Muscle of leg (tissue), 11 donors: ENCODE data around the gene SART3. TPM values are rescaled to one million over a fixed set of nuclear protein-coding genes. Genes with fewer than 3 reads are reported as not detected.

Source experiments
- DNase-seq: peaks from one replicate; pipeline ENCODE4 v3.0.0; 2013
- H3K27ac ChIP-seq: one replicate; pipeline ENCODE4 v1.5.1; 2013; ENCODE audit warnings: mild to moderate bottlenecking, low read length, control low read depth
- H3K27me3 ChIP-seq: one replicate; pipeline ENCODE4 v1.6.1; 2013; ENCODE audit warnings: low read length; ENCODE audit not compliant: control insufficient read depth, insufficient read depth
- H3K36me3 ChIP-seq: one replicate; pipeline ENCODE4 v1.6.1; 2013; ENCODE audit warnings: low read length; ENCODE audit not compliant: control insufficient read depth, insufficient read depth
- H3K4me1 ChIP-seq: one replicate; pipeline ENCODE4 v1.6.1; 2013; ENCODE audit warnings: low read length; ENCODE audit not compliant: control insufficient read depth, insufficient read depth
- H3K4me3 ChIP-seq: one replicate; pipeline ENCODE4 v1.5.1; 2013; ENCODE audit warnings: low read length, control low read depth
- H3K9me3 ChIP-seq: replicated peaks from 2 replicates; pipeline ENCODE4 v1.6.1; 2013; ENCODE audit warnings: low read depth, low read length; ENCODE audit not compliant: control insufficient read depth
- WGBS: methylation state at CpG from one replicate; pipeline ENCODE4 v1.1.5; 2013; ENCODE audit warnings: missing lambda C conversion rate; ENCODE audit not compliant: insufficient coverage; 5-methylcytosine and 5-hydroxymethylcytosine counted together
- polyA plus RNA-seq, 8 donors: library from polyadenylated mRNA; unstranded; fragments of 120-200 nt; gene quantifications; one replicate each; pipeline versions ENCODE4 v1.2.1 to v1.2.3, GENCODE V29; 2013; ENCODE audit warnings: inconsistent platforms in 1 of 8, low replicate concordance in 1 of 8; ENCODE audit not compliant: insufficient read length in 8 of 8, insufficient read depth in 1 of 8
- total RNA-seq: library from RNA; stranded (reverse); fragments of 120-200 nt; gene quantifications from one replicate; pipeline ENCODE4 v1.2.4, GENCODE V29; 2013

Gene SART3
- total and polyA plus RNA-seq, 9 donors: 30.8 to 41.4 (median 35.7) TPM

- no peak for DNase-seq
- H3K27ac ChIP-seq: no peak overlapping the region
- no peak overlapping the region for H3K4me3 ChIP-seq
- peaks cover 8% of the 10 kb centered on the region for H3K4me1 ChIP-seq
- WGBS: 90% methylated on average over 3 of the region's 5 CpGs
- H3K36me3 ChIP-seq: peaks cover 86% of the 10 kb centered on the region
- H3K27me3 ChIP-seq: no peaks in the 10 kb centered on the region
- H3K9me3 ChIP-seq: no peaks in the 10 kb centered on the region
These were observed 35.3 kb downstream of the SART3 start for GRCh38 chr12:108525681-108526080.

GRCh38 chr12:108523365-108523764 lies 37.6 kb downstream of the SART3 start:
- Histone ChIP-seq H3K4me1 (peaks cover 8% of the 10 kb centered on the region), H3K27me3 (no peaks in the 10 kb centered on the region), H3K9me3 (no peaks in the 10 kb centered on the region), H3K27ac (peak overlapping the region; percentile 56), H3K36me3 (peaks cover 88% of the 10 kb centered on the region), H3K4me3 (no peak overlapping the region)
- no peak for DNase-seq
- WGBS: 68% methylated on average over 5 of the region's 14 CpGs

DNA sequence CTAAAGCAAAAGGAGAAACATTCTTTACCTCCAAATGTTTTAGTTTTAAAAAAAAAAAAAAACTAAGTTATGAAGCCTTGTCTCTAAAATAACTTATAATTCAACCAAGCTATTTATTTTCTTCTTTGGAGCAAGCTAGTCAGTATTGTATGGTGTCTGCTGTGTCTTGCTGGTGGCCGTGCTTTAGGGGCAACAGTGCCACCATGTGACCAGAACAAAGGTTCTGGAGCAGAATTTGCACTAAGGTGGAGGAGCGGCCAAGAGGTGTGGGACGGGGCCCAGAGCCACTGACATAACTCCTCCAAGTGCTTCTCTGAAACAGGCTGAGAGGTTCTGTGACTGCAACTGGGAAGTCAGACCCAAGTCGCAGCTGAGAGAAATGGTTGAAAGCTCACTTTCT lies 41.4 kb downstream of the SART3 start:
- Histone ChIP-seq H3K4me3 (no peak overlapping the region), H3K27ac (no peak overlapping the region), H3K9me3 (no peaks in the 10 kb centered on the region), H3K27me3 (no peaks in the 10 kb centered on the region), H3K4me1 (peaks cover 17% of the 10 kb centered on the region), H3K36me3 (peaks cover 62% of the 10 kb centered on the region)
- no peak for DNase-seq
- 63% methylated on average over 3 of the region's 4 CpGs for WGBS

- DNase-seq: no peak
- no peaks in the 10 kb centered on the region for H3K27me3 ChIP-seq
- no peak overlapping the region for H3K4me3 ChIP-seq
- H3K36me3 ChIP-seq: peaks cover 55% of the 10 kb centered on the region
- peaks cover 16% of the 10 kb centered on the region for H3K4me1 ChIP-seq
- no peak overlapping the region for H3K27ac ChIP-seq
- no peaks in the 10 kb centered on the region for H3K9me3 ChIP-seq
- 90% methylated on average over 36 of the region's 39 CpGs for WGBS
These were observed 42.1 kb downstream of the SART3 start for GRCh38 chr12:108518716-108519496.

- no peak overlapping the region for H3K4me3 ChIP-seq
- peaks cover 15% of the 10 kb centered on the region for H3K4me1 ChIP-seq
- no peaks in the 10 kb centered on the region for H3K27me3 ChIP-seq
- no peak overlapping the region for H3K27ac ChIP-seq
- H3K36me3 ChIP-seq: peaks cover 49% of the 10 kb centered on the region
- DNase-seq: no peak
- 96% methylated on average over 21 of the region's 24 CpGs for WGBS
- H3K9me3 ChIP-seq: no peaks in the 10 kb centered on the region
These were observed 42.8 kb downstream of the SART3 start for GRCh38 chr12:108518101-108518715.

DNA sequence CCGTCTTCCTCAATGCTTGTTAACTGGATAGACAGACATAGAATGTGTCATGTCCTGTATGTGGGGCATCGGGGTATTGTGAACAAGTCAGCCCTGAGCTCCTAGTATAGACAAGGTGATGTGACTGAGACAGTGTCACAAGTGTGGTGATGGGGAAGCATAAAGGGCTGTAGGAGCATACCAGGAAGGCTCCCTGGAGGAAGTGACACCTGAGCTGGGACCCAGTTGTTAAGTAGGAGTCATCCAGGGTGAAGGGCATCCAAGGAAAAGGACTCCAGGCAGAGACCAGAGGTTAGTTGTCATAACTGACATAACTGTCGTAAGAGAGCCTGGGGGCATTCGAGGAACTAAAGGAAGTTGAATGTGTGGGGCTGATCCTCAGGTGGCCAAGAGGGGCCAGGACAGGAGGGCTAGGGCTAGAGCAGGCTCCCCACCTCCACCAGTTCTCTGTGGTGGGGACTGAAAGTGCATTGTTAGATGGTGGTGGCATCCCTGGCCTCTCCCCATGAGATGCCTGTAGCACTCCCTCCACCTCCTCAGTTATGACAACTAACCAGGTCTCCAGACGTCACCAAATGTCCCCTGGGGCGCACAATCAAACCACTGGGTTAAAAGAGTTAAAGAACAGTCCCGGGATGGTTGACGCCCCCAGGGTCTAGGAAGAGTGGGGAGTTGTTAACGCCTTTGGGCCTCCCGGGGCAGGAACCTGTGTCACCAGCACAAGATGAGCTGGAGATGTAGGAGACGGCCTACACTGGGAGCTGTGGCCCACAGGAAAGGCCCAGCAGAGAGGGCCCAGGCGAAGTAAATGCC lies 43.5 kb downstream of the SART3 start:
- no peaks in the 10 kb centered on the region for H3K9me3 ChIP-seq
- H3K27me3 ChIP-seq: no peaks in the 10 kb centered on the region
- H3K4me3 ChIP-seq: no peak overlapping the region
- peaks cover 10% of the 10 kb centered on the region for H3K4me1 ChIP-seq
- 88% methylated on average over 11 of the region's 12 CpGs for WGBS
- H3K36me3 ChIP-seq: peaks cover 44% of the 10 kb centered on the region
- DNase-seq: no peak
- H3K27ac ChIP-seq: no peak overlapping the region

GRCh38 chr12:108516511-108517275 lies 44.3 kb downstream of the SART3 start:
- Histone ChIP-seq H3K27me3 (no peaks in the 10 kb centered on the region), H3K4me3 (no peak overlapping the region), H3K4me1 (peaks cover 14% of the 10 kb centered on the region), H3K9me3 (no peaks in the 10 kb centered on the region), H3K36me3 (peaks cover 40% of the 10 kb centered on the region), H3K27ac (no peak overlapping the region)
- no peak for DNase-seq
- 83% methylated on average over 19 of the region's 23 CpGs for WGBS

DNA sequence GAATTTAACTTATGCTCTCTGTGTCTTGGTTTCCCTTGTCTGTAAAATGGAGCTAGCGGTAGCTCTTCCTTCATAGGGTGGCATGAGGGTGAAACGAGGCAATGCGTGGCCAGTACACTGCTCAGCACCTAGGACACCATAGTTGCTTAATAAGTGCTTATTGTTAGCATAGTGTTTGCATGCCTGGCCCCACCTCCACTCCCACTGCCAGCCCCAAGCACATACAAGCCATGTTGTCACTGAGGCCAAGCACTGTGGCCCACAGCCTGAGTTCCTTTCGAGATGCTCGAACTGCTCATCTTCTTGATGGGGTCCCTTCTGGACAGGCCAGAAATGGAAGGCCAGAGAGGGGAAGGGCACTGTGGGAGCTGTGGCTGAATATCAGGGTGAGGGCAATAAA lies 45.1 kb downstream of the SART3 start:
- no peak for DNase-seq
- Histone ChIP-seq H3K4me3 (peak overlapping the region; percentile 91), H3K36me3 (peaks cover 33% of the 10 kb centered on the region), H3K27ac (no peak overlapping the region), H3K4me1 (peaks cover 15% of the 10 kb centered on the region), H3K9me3 (no peaks in the 10 kb centered on the region), H3K27me3 (no peaks in the 10 kb centered on the region)
- WGBS: 66% methylated on average over 4 of the region's 5 CpGs

GRCh38 chr12:108514973-108515814 lies 45.8 kb downstream of the SART3 start, which contains the start of gene FICD:
TSS of gene FICD (plus strand) at chr12:108515277. CDS start at chr12:108516973, 1,696 bp downstream.
- Histone ChIP-seq H3K27me3 (no peaks in the 10 kb centered on the region), H3K36me3 (peaks cover 28% of the 10 kb centered on the region), H3K4me1 (peaks cover 15% of the 10 kb centered on the region), H3K4me3 (peak within 1 kb of the TSS; percentile 91), H3K9me3 (no peaks in the 10 kb centered on the region), H3K27ac (peak within 1 kb of the TSS; percentile 74)
- under 1% methylated on average over 50 of the region's 67 CpGs for WGBS
- DNase-seq: peak; percentile 100
